H1 (cell line): ENCODE measurements around the gene STK40. TPM values are rescaled to one million over a fixed set of nuclear protein-coding genes. Genes with fewer than 3 reads are reported as not detected.

Experiments
- CTBP2 ChIP-seq: IDR thresholded peaks from 2 replicates; pipeline ENCODE4 v1.7.0; 2011; ENCODE audit warnings: borderline replicate concordance, mild to moderate bottlenecking, moderate library complexity, mixed read lengths, low read length; ENCODE audit not compliant: insufficient read depth, insufficient read length
- RXRA ChIP-seq: IDR thresholded peaks from 2 replicates; pipeline ENCODE4 v1.6.1; 2011; ENCODE audit warnings: low read depth, mild to moderate bottlenecking, low read length, moderate library complexity; ENCODE audit not compliant: insufficient read depth
- SP2 ChIP-seq: IDR thresholded peaks from 2 replicates; pipeline ENCODE4 v1.6.1; 2012; ENCODE audit warnings: mild to moderate bottlenecking, low read length, inconsistent platforms
- SRF ChIP-seq: IDR thresholded peaks from 2 replicates; pipeline ENCODE4 v1.6.1; 2011; ENCODE audit warnings: mild to moderate bottlenecking, low read depth, low read length, moderate library complexity
- polyA plus RNA-seq, 7 experiments: library from polyadenylated mRNA; depleted of rRNA in 3 of 7; stranded (reverse) in 5 of 7; unstranded in 2 of 7; fragments of >200 nt in 5 of 7; fragments of 200-250 nt in 2 of 7; gene quantifications; 1 replicate in 5 of 7; 2 replicates in 1 of 7; 4 replicates in 1 of 7; pipeline versions ENCODE4 v1.2.1 to v1.2.3, GENCODE V29; 2011 to 2013; ENCODE audit warnings: missing spikeins in 2 of 7, mixed read lengths in 2 of 7
- total RNA-seq: library from RNA; stranded (reverse); fragmentation: NEBNext Ultra II Directional; extraction: Animal tissue kit (Norgen Biotek cat#: 25700); gene quantifications from 2 replicates; pipeline ENCODE4 v1.2.1, GENCODE V29; 2021

Gene STK40
- total and polyA plus RNA-seq, 2 of the 8 experiments (the other 6 are each of a cell fraction or from before 2014, with no cell fraction given) = 13.6 to 28.6 TPM

GRCh38 chr1:36303244-36303643 lies 82.5 kb downstream of the STK40 start (continued):
- TF ChIP-seq RXRA (no peak), SP2 (no peak), SRF (no peak), CTBP2 (no peak)
- TF ChIP-seq, all 59 proteins: peak for 0
